GM19395 (cell line): ENCODE results near the gene MPHOSPH6.
"Not testable (repeated sequence)": the region's sequence is repeated elsewhere in the genome, so short reads cannot be mapped to it uniquely, and the experiment has no call there.

Experiments
- ATAC-seq: cut with Tn5 transposase; IDR thresholded peaks from one replicate; pipeline ENCODE4 v1.9.1; 2021; ENCODE audit warnings: mild to moderate bottlenecking, moderate library complexity; ENCODE audit not compliant: unreplicated experiment

The MPHOSPH6 gene

GRCh38 chr16:82176204-82176603 is 6.2 kb upstream of the MPHOSPH6 start:
- no peak for ATAC-seq

- no peak for ATAC-seq
Observed at GRCh38 chr16:82175627-82176026, 5.6 kb upstream of the MPHOSPH6 start.

GRCh38 chr16:82167670-82168069 is 2.4 kb downstream of the MPHOSPH6 start:
- ATAC-seq: no peak

DNA sequence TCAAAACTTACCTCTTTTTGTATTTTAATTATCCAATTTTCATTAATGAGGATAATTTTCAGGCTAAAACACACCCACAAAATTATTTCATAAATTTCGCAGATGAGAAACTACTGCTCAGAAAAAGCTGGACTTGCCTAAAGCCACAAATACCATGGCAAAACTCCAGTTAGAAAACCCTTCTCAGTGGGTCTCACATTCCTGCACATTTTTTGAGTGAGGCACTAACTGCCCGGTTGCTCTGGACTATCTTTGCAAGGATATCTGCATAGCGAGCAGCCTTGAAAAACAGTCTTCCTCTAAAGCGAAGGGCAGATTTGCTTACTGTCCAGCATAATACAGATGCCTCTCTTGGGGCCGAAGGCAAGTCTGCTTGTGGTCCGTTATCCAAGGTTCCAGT is 9.8 kb downstream of the MPHOSPH6 start:
- no peak for ATAC-seq

GRCh38 chr16:82157836-82158235 is 12.2 kb downstream of the MPHOSPH6 start:
- ATAC-seq: no peak

- ATAC-seq: no peak
Observed at GRCh38 chr16:82157534-82157812, 12.6 kb downstream of the MPHOSPH6 start.

DNA sequence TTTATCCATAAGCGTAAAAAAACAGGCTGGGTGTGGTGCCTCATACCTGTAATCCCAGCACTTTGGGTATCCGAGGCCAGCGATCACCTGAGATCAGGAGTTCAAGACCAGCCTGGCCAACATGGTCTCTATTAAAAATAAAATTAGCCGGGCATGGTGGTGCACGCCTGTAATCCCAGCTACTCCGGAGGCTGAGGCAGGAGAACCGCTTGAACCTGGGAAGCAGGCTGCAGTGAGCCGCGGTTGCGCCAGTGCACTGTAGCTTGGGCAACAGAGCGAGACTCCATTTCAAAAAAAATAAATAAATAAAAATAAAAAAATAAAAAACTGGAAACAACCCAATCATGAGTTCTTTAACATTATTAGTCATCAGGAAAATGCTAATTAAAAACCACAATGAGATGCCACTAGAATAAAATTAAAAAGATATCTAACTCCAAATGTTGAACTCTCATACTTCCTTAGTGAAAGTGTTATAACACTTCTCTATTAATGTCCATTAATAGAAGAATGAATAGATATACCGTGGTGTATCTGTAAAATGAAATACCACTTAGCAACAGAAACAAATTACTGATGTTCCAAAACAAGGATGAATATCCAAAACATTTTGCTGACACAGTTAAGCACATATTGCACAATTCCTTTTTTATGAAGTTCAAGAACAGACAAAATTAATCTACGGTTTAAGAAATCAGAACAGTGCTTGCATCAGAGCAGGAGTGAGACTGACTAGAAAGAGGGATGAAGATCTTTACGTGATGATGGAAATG is 13.1 kb downstream of the MPHOSPH6 start:
- no peak for ATAC-seq

DNA sequence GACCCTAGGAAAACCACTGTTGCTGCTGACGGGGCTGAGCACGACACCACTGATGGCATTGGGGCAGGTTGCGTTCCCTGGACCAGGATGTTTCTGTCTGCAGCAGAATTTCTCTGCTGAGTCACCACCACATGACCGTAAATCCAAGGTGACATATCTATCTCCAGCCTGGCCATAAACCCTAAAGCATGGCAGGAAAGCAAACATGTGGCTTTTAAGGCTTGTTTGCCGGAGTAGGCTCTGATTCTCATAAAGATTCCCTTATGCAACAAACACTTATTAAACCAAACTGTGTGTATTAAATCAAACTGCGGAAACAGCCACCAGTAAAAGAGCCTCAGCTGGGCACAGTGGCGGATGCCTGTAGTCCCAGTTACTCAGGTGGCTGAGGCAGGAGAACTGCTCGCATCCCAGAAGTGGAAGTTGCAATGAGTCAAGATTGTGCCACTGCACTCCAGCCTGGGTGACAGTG is 17.3 kb downstream of the MPHOSPH6 start:
- ATAC-seq: no peak

GRCh38 chr16:82152196-82152595 is 17.8 kb downstream of the MPHOSPH6 start:
- ATAC-seq: no peak

- no peak for ATAC-seq
Observed at GRCh38 chr16:82150549-82150948, 19.5 kb downstream of the MPHOSPH6 start.

DNA sequence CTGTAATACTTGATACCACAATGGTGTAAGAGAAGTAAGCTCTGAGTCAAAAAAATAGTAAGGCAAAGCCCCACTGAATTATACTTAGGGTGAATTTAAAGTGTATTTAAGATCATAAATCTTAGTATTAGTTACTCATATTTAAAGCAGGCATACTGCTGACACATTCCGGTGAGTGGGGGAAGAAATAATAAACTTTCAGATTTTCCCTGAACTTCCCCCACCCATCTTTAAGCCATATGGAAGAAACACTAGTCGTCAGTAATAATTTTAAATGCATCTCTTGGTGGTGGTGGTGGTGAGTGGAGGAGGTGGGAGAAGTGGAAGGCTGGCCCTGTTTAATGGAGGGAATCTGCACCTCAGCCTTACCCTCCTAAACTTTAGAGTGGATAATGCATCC is 20.5 kb downstream of the MPHOSPH6 start:
- ATAC-seq: no peak

GRCh38 chr16:82147546-82147945 is 22.5 kb downstream of the MPHOSPH6 start:
- no peak for ATAC-seq

GRCh38 chr16:82146957-82147356 is 23.1 kb downstream of the MPHOSPH6 start:
- no peak for ATAC-seq

GRCh38 chr16:82146556-82146955 is 23.5 kb downstream of the MPHOSPH6 start:
- no peak for ATAC-seq

GRCh38 chr16:82139286-82139571 is 30.8 kb downstream of the MPHOSPH6 start:
- not testable (repeated sequence) for ATAC-seq

DNA sequence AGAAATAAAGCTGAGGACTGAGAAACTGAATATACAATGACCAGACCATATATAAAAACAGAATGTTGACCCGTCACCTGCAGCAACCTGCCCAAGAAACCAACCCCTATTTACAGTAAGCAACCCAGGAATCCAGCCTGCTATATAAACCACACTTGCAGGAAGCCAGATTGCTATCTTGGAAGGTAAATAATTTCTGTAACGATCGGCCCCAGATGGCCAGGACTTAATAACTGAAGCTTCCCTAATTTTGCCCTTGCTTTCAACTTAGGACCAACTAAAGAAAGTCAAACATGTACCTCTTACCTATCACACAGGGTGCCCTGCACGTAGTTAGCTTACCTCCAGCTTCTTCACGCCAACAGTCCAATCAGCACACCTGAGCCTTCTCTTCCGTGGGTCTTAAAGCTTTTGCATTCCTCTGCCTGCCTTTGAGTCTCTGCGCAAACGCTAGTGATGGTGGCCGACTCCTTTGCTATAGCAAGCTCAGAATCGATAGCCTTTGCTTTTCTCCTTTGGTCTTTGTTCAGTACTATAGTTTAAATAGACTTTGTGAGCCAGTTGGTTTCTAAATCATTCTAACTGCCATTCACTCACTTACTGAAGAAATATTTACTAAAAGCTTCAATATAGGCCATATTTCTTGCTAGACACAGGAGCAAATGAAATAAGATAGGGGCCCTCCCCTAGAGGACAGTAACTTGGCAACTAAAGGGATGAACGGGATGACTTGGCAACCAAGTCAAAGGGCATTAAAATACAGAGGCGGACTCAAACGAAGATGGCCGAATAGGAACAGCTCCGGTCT is 31.3 kb downstream of the MPHOSPH6 start:
- no peak for ATAC-seq

- no peak for ATAC-seq
Observed at GRCh38 chr16:82137822-82138167, 32.2 kb downstream of the MPHOSPH6 start.

DNA sequence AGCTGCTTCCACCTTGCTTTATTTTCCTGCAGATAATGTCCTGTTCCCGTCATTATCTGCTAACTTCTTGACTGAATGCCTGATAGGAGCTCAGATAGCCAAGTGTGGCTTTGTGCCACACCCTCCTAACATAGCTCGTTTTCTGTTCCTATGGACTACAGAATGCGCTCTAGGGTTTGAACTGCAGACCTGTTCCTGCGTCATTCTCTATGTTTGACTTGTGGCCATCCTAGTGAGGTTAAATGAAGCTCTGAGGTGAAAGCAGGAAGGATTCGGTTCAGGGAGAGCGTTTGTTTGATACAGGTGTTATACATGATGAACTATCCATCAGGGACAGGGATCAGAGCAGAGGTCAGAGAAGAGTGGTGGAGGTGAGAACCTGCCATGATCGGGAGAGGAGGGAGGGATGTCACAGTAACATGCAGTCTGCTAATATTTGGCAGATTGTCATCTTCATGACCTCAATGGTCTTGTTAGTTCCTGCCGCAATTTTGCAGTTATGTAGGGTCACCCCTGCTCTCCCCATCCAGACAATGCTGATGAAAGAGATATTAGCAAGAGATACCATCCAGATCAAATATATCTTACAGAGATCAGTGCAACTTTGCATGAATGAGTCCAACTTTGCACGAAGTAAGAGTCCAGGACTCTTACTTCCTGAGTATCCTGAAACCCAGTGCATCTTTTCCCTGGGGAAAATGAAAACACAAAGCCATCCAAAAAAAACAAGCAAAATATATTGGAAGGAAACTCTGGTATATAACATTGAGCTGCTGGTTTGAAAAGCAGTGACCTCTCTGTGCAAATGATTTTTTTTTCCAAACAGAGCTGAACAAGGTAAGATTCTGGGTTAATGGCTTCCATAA is 32.8 kb downstream of the MPHOSPH6 start:
- ATAC-seq: no peak

GRCh38 chr16:82135844-82136243 is 34.2 kb downstream of the MPHOSPH6 start:
- ATAC-seq: no peak

DNA sequence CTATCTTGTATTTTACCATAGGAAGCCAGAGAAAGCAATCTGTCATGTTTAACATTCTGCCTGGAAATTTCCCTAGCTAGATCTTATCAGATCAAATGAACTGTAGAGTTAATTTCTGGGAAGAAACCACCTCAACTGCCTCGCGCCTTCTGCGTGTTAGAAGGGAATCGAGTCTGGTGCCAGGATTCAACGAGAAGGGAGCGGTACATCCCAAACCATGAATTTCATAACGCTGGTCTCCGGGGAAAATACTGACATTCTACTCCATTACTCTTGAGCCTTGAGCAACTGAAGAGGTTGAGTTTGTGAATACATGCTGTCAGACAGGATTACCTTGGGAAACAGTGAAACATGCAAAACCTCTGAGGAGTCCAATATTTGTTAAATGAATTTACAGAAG is 35.2 kb downstream of the MPHOSPH6 start:
- ATAC-seq: no peak

GRCh38 chr16:82133798-82134197 is 36.2 kb downstream of the MPHOSPH6 start:
- ATAC-seq: no peak

DNA sequence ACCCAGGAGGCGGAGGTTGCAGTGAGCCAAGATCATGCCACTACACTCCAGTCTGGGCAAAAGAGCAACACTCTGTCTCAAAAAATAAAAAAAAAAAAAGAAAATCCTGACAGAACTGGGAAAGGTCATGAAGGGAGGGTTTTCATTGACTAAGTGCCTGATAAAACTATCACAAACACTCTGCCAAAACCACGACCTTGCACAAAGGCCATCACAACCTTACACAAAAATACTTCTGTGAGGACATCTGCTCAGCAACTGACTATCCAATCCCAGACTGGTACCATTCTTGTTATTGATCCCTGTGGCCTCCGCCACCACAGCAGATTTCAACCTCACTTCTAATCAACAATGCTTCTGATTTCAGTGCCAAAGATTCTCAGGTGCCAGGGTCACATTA is 40.1 kb downstream of the MPHOSPH6 start:
- no peak for ATAC-seq
